VCaP (cell line): ENCODE data around the gene LYZ.
A peak's percentile ranks its signal among the peaks of the same experiment; 100 is the strongest.

Source experiments
- H3K27ac ChIP-seq: fragments of 450-650 bp; 2 replicates; pipeline ENCODE4 v1.5.1; 2017
- TF ChIP-seq, protein P1 (sequence below): fragments of 450-650 bp; conservative IDR thresholded peaks from 2 replicates; pipeline ENCODE4 v1.5.1; 2017; ENCODE audit warnings: mild to moderate bottlenecking, moderate library complexity

Gene LYZ

GRCh38 chr12:69341328-69341727 lies 6.9 kb upstream of the LYZ start:
- H3K27ac ChIP-seq, result no peak overlapping the region
- TF ChIP-seq, protein P1, sequence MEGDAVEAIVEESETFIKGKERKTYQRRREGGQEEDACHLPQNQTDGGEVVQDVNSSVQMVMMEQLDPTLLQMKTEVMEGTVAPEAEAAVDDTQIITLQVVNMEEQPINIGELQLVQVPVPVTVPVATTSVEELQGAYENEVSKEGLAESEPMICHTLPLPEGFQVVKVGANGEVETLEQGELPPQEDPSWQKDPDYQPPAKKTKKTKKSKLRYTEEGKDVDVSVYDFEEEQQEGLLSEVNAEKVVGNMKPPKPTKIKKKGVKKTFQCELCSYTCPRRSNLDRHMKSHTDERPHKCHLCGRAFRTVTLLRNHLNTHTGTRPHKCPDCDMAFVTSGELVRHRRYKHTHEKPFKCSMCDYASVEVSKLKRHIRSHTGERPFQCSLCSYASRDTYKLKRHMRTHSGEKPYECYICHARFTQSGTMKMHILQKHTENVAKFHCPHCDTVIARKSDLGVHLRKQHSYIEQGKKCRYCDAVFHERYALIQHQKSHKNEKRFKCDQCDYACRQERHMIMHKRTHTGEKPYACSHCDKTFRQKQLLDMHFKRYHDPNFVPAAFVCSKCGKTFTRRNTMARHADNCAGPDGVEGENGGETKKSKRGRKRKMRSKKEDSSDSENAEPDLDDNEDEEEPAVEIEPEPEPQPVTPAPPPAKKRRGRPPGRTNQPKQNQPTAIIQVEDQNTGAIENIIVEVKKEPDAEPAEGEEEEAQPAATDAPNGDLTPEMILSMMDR, result no peak

DNA sequence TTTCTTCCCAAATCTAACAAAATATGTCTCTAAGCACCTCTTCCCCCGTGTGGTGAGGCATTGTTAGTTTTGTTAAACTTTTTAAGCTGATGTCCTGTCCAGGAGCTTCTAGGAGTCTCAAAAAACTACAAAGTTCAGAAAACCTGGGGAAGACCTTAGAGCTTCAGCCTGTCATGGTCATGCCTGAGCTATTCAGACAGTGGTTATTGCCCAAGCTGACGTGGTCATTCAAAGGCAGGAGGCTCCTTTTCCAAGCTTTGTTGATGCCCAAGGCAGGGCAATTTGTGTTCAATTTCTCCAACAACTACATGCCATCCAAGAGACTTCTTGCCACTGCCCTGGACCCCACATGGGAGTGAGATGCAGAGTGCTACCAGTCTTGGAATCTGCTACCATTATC lies 5.8 kb upstream of the LYZ start:
- TF ChIP-seq, protein P1, result no peak
- no peak overlapping the region for H3K27ac ChIP-seq

DNA sequence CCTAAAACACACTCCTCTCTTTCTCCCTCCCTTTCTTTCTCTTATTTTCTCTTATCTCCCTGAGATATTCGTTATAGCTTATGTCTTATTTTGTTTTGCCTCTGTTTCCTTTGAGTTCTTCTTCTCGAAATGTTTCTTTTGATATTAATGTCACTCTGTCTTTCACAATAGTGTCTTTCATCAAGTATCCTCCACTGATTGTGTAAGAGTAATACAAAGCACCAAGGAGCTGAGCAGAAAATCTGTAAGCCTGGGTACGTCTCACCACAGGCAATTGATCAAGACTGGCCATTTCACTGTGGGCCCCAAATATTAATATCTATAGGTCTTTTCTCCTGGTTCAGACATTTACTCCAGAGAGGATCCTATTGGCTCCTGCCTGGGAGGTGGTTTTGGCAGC lies 4.8 kb upstream of the LYZ start:
- TF ChIP-seq, protein P1, result no peak
- no peak overlapping the region; the same call in 1 of the 2 replicates for H3K27ac ChIP-seq

DNA sequence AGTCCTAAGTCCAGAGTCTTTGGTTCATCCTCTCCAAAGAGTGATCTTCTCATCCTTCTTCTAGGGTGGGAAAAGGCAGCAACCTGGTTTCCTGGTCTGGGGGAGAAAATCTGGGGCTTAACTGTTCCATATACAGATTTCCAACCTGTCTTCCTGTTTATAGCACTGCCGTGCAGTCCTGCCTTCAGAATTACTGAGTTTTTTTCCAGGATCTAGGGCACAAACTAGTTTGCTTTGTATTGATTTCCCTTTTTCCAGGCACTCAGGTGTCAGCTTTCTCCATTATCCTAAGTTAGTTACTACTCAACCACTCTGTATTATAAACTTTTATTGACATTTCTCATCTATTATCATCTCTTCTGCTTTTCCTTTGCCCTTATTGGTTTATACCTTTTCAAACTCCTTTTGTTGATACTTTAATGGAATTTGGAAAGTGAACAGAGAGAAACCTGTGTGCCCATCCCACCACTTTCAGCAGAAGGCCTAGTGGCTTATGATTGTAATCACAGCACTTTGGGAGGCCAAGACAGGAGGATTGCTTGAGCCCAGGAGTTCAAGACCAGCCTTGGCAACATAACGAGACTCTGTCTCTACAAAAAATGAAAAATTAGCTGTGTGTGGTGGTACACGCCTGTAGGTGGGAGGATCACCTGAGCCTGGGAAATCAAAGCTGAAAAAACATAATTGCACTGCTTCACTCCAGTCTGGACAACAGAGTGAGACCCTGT lies 4.1 kb upstream of the LYZ start:
- TF ChIP-seq, protein P1, result no peak
- peak overlapping the region; percentile 75; the same call in 1 of the 2 replicates for H3K27ac ChIP-seq

DNA sequence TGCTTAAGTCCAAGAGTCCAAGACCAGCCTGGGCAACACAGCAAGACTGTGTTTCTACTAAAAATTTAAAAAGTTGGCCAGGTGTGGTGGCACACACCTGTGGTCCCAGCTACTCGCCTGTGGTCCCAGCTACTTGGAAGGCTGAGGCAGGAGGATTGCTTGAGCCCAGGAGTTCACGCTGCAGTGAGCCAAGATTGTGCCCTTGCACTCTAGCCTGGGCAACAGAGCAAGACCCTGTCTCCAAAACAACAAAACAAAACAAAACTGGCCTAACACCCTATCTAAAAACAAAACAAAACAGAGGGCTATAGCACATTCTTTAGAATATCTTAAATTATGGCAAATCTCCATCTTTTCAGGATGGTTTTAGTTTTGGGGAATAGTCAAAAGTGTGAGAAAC lies 3.1 kb upstream of the LYZ start:
- H3K27ac ChIP-seq, result peak overlapping the region; percentile 75
- TF ChIP-seq, protein P1, result no peak

GRCh38 chr12:69345742-69346141 lies 2.4 kb upstream of the LYZ start:
- H3K27ac ChIP-seq, result peak overlapping the region; percentile 75
- TF ChIP-seq, protein P1, result no peak

GRCh38 chr12:69350002-69350626 lies 1.9 kb downstream of the LYZ start:
- H3K27ac ChIP-seq, result no peak overlapping the region
- TF ChIP-seq, protein P1, result no peak
